AG10803 (cell line): ENCODE results near the gene ADAMTS14.
A peak's percentile ranks its signal among the peaks of the same experiment; 100 is the strongest.

Experiments used
- DNase-seq: peaks from one replicate; pipeline ENCODE4 v3.0.0; 2010; ENCODE audit warnings: low read depth
- H3K4me3 ChIP-seq: 2 replicates; pipeline ENCODE4 v1.5.1; 2011; ENCODE audit warnings: mild to moderate bottlenecking, low read length, control low read depth
- CTCF ChIP-seq: conservative IDR thresholded peaks from 2 replicates; pipeline ENCODE4 v1.5.1; 2011; ENCODE audit warnings: mild to moderate bottlenecking, low read length, control low read depth, inconsistent platforms

The ADAMTS14 gene

GRCh38 chr10:70730955-70731354 lies 58.6 kb downstream of the ADAMTS14 start:
- TF ChIP-seq CTCF: no peak
- DNase-seq: no peak
- H3K4me3 ChIP-seq: no peak overlapping the region

GRCh38 chr10:70732569-70732968 lies 60.3 kb downstream of the ADAMTS14 start:
- no peak for TF ChIP-seq CTCF
- DNase-seq: no peak

GRCh38 chr10:70733051-70733450 lies 60.7 kb downstream of the ADAMTS14 start:
- peak; percentile 58 for DNase-seq
- no peak overlapping the region for H3K4me3 ChIP-seq
- no peak for TF ChIP-seq CTCF

More at GRCh38 chr10:70732569-70732968, 60.3 kb downstream of the ADAMTS14 start:
- H3K4me3 ChIP-seq: no peak overlapping the region

GRCh38 chr10:70735161-70735560 lies 62.9 kb downstream of the ADAMTS14 start:
- H3K4me3 ChIP-seq: no peak overlapping the region
- no peak for TF ChIP-seq CTCF
- no peak for DNase-seq

GRCh38 chr10:70736525-70736924 lies 64.2 kb downstream of the ADAMTS14 start:
- H3K4me3 ChIP-seq: no peak overlapping the region
- no peak for DNase-seq

GRCh38 chr10:70737250-70737649 lies 64.9 kb downstream of the ADAMTS14 start:
- no peak for DNase-seq
- no peak overlapping the region for H3K4me3 ChIP-seq
- TF ChIP-seq CTCF: no peak

More at GRCh38 chr10:70736525-70736924, 64.2 kb downstream of the ADAMTS14 start:
- no peak for TF ChIP-seq CTCF

GRCh38 chr10:70738006-70738760 lies 65.9 kb downstream of the ADAMTS14 start:
- no peak for DNase-seq
- TF ChIP-seq CTCF: no peak; the same call in 1 of the 2 replicates
- H3K4me3 ChIP-seq: no peak overlapping the region
